Skin epidermis (tissue), 12 donors: ENCODE data around the gene TRAK1.
"Not testable (repeated sequence)": the region's sequence is repeated elsewhere in the genome, so short reads cannot be mapped to it uniquely, and the experiment has no call there.

Experiments
- H3K27ac ChIP-seq, 21 experiments: fragments of 200-600 bp; sonication (generic) in 11 of 21; one replicate each; pipeline ENCODE4 v1.5.0; 2020; ENCODE audit warnings: mild to moderate bottlenecking in 3 of 21, inconsistent platforms in 2 of 21, moderate library complexity in 2 of 21
- H3K4me3 ChIP-seq, 7 experiments: fragments of 200-600 bp; sonication (generic) in 2 of 7; one replicate each; pipeline ENCODE4 v1.5.0; 2020; ENCODE audit warnings: inconsistent platforms in 2 of 7, mild to moderate bottlenecking in 2 of 7, moderate library complexity in 1 of 7

Gene TRAK1

DNA sequence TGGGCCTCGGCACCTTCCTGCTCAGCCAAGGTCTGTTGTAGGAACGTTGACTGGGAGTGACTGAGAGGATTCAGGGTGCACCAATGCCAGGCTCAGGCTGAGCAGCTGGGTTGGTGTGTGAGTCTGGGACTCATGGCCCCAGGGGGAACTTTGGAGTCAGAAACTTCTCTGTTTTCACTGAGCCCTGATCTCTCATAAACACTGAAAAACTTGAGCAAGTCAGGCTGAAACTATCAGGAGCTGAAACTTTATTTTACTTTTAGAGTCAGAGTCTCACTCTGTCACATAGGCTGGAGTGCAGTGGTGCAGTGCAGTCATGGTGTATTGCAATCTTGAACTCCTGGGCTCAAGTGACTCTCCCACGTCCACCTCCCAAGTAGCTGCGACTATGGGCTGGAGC lies 3.0 kb downstream of the TRAK1 start:
- Histone ChIP-seq H3K4me3 (no peak overlapping the region), H3K27ac (peak overlapping the region in 9 of 21 experiments; percentile 3 to 54 (median 31))

DNA sequence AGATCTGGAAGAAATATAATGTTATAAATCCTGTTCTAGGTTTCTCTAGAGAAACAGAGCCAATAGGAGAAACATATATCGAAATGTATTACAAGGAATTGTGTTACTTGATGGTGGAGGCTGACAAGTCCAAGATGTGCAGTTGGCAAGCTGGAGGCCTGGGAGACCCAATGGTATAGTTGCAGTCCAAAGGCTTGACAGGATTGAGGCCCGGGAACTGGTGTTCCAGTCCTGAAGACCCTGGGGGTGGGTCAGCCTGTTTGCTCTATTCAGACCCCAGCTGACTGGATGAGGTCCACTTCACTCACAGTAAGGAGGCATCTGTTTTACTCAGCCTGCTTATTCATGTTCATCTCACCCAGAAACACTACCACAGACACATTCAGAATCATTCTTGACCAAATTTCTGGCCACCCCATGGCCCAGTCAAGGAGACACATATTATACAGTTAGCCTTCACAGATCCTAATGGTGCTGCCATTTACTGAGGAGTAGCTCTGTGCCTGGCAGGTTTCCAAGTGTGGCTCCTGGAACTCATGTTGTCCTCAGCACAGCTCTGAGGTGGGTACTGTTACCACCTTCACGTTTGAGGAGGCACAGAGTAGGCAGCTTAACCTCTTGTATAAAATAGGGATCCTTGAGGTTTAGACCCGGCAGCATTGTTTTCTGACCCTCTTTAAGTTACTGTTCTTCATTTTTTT lies 3.7 kb downstream of the TRAK1 start:
- H3K27ac ChIP-seq = no peak overlapping the region
- H3K4me3 ChIP-seq = no peak overlapping the region

DNA sequence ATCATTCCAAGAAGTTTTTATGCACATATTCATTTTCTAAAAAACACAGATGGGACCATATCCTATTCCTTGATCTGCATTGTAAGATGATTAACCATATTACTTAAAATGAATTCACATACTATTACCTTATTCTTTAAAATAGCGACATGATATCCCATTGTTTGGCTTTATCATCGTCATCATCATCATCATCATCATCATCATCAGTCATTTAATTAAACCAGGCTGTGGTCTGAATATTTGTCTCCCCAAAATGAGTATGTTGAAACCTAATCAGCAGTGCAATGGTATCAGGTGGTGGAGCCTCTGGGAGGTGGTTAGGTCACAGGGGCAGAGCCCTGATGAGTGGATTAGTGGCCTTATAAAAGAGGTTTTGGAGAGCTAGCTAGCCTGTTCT lies 4.4 kb downstream of the TRAK1 start:
- no peak overlapping the region for H3K27ac ChIP-seq
- no peak overlapping the region for H3K4me3 ChIP-seq

DNA sequence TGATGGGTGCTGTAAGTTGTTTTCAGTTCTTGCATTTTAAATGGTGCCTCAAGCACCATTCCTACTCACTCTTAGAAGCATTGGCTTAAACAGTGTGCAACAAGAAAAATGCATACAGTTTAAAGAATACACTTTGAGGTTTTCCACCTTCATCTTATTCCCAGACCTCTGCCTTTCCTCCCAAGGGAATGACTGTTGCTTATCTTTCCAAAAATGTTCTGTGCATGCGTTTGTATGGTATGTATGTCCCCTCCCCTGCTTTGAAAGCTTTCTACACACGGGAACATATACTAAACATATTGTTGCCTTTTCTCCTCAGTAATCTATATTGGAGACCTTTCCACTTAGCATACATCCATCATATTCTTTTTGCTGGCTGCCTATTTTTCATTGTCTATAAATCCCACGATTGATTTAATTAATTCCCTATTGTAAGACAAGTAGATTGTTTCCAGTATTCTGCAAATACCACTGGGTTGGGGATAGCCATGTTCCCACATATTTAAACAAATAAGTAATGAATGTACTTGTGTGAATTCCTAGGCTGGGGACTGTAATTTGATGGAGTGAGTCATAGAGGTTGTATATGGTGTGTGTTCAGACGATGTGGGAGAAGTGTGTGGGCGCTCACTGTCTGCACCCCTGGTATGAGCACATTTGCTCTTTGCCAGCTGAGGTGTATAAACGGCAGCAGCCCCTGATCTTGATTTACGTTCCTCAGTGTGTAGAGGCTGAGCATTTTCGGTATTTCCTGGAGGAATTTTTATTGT lies 5.8 kb downstream of the TRAK1 start:
- Histone ChIP-seq H3K27ac (no peak overlapping the region), H3K4me3 (no peak overlapping the region)

DNA sequence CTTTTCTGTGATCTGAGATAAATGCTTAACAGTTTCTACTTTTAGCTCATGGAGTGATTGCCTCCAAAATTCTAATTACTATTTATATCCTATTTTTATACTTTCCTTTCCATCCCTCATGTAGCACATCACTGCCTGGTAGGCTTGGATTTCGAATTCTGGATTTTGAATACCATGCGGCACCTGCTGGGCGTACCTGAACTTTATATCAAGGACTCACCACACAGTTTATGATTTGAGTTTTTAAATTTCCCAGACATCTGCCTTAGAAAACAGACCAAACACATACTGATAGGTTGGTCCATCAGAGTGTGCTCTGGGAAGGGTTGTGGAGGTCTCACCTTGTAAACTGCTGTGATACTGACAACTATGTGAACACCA lies 6.4 kb downstream of the TRAK1 start:
- H3K4me3 ChIP-seq = no peak overlapping the region
- no peak overlapping the region for H3K27ac ChIP-seq

DNA sequence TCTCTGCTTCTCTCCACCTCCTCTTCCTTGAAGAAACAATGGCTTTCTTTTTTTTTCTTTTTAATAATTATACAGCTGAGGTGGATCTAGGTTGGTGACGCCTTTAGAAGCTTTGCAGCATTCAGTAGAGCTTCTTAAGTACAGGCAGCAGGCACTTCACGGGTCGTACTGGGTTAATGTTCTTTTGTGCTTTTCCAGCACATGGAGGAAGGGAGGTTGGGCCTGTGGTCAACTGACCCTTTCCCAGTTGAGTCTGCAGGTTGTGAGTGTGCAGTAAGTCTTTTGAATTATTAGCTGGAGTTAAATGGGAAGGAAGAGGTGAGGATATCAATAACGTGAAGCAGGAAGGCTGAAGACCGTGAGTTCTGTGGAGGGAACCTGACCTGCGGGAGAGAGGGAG lies 7.0 kb downstream of the TRAK1 start:
- Histone ChIP-seq H3K27ac (peak overlapping the region in 4 of 21 experiments; percentile 4 to 49 (median 18)), H3K4me3 (no peak overlapping the region)

DNA sequence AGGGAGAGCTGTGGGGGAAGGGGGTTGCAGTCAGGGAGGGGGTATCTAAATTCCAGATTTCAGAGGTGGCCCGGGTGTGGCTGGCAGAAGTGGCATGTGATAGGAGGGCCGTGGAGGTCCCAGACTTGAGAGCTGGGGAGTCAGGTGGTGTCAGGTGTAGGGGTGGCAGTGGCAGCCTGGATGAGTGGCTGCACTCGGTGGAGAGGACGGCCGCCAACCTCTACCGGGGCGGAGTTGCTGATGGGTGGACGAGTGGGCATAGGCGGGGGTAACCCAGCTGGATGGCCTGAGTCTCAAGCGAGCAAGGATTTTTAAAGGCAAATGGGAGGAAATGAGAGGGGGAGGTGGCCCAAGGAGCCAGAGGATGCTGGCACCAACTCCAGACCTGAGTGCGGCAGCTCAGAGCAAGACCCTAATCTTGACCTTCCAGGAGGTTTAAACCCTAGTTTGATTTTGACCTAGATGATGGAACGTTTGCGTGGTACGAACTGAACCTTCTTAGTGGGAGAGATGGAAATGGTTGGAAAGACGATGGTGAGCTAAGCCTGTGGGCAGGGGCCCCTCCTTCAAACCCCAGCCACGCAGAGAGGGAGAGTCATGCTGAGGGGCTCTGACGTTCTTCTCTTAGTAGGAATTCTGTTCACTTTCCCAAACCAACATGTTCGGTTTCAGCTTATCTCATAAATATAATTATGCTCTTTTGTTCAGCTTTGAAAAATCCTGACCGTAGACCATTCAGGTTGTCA lies 8.0 kb downstream of the TRAK1 start:
- Histone ChIP-seq H3K4me3 (no peak overlapping the region), H3K27ac (peak overlapping the region in 8 of 21 experiments; percentile 2 to 66 (median 21))

DNA sequence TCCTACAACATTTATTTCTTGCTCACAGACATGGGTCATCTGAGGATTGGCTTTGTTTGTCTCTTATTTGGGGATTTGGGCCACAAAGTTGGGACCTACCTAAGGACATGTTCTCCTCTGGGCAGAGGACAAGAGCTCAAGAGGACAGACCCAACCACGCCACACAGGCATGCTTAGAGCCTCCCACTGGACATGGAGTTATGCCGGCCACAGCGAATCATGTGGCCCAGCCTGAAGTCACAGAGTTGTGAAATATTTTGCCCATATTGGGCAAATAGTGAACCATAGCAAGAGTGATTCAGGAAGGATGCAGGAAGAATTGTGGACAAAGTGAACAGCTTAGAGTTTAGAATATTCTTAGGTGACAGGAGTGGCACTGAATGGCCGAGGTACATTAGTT lies 9.9 kb downstream of the TRAK1 start:
- Histone ChIP-seq H3K27ac (peak overlapping the region in 12 of 21 experiments; percentile 4 to 67 (median 34)), H3K4me3 (no peak overlapping the region)

DNA sequence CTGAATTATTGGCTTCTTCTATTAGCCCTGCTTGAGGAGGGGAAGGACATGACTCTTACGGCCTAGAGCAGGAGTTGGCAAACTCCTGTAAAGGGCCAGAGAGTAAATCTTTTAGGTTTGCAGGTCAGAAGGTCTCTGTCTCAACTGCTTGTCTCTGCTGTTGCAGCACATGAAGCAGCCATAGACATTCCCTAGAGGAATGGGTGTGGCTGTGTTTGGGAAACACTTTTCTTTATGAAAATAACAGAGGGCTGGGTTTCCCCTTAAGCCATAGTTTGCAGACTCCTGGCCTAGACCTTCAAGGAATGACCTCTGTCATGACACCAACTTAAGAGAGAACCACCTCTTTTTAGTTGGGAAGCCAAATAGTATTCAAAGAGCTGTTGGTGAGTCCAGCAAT lies 10.3 kb downstream of the TRAK1 start:
- Histone ChIP-seq H3K27ac (peak overlapping the region in 10 of 21 experiments; percentile 4 to 67 (median 36)), H3K4me3 (no peak overlapping the region)

DNA sequence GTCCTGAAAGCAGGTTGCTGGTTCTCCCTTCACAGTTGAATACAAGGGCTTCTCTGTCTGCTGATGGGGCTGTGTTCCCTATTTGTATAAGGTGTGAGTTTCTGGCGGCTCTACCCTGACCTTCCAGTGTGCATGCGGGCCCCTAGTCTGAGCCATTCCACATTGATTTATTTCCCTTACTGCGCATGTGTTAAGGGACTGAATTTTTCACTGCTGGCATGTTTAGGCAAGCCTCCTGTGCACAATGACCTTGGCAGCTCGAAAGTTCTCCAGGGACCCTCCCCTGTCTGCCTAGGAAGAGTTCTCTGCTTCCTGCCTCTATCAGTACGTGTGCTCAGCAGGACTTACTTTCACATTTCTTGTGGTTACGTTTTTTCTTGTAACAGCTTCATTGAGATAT lies 11.4 kb downstream of the TRAK1 start:
- Histone ChIP-seq H3K4me3 (no peak overlapping the region), H3K27ac (peak overlapping the region in 7 of 21 experiments; percentile 3 to 54 (median 27))

DNA sequence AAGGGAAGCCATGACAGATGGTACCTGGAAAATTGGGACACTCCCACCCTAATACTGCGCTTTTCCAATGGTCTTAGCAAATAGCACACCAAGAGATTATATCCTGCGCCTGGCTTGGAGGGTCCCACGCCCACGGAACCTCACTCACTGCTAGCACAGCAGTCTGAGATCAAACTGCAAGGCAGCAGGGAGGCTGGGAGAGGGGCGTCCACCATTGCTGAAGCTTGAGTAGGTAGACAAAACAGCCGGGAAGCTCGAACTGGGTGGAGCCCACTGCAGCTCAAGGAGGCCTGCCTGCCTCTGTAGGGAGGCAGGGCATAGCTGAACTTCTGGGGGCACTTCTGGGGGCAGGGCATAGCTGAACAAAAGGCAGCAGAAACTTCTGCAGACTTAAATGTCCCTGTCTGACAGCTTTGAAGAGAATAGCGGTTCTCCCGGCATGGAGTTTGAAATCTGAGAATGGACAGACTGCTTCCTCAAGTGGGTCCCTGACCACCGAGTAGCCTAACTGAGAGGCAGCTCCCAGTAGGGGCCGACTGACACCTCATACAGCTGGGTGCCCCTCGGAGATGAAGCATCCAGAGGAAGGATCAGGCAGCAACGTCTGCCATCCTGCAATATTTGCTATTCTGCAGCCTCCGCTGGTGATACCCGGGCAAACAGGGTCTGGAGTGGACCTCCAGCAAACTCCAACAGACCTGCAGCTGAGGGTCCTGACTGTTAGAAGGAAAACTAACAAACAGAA lies 12.9 kb downstream of the TRAK1 start:
- H3K27ac ChIP-seq, H3K4me3 ChIP-seq: not testable (repeated sequence)

DNA sequence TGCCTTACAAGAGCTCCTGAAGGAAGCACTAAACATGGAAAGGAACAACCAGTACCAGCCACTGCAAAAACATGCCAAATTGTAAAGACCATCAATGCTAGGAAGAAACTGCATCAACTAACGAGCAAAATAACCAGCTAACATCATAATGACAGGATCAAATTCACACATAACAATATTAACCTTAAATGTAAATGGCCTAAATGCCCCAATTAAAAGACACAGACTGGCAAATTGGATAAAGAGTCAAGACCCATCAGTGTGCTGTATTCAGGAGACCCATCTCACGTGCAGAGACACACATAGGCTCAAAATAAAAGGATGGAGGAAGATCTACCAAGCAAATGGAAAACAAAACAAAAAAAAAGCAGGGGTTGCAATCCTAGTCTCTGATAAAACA lies 14.8 kb downstream of the TRAK1 start:
- H3K4me3 ChIP-seq, H3K27ac ChIP-seq: not testable (repeated sequence)

DNA sequence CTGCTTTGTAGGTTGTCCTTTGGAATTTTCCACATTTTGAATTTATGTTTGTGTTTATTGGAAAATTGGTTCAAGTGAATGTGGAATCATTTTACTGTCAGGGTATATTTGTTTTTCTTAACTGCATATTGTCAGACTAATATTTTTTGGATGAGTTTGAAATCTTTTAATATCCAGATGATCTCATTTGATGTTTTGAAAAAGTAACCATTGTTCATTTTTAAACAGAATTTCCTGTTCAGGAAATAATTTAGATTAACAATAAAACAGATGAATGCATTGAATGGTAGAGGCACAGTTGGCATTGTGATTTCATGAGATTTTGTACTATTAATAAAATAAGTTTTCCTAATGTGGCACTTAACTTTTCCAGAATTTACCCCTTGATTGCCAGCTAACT lies 15.5 kb downstream of the TRAK1 start:
- Histone ChIP-seq H3K27ac (no peak overlapping the region), H3K4me3 (no peak overlapping the region)

DNA sequence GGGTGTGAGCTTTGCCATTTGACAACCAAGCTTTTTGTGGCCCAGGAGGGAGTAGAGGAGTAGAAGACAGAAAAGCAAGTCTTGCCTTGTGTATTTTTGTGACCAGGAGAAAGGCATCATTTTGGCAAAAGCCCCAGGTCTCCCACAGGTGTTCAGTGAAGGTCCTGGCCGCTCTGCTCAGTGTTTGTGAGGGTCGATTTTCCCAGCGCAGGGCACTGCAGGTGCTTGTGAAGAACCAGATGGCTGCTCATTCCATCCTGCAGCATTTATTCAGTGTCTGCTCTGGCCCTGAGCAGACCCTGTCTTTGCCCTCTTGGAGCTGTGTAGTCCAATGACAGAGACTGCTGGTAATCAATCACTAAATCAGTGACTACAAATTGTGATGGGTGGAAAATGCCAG lies 19.5 kb downstream of the TRAK1 start:
- Histone ChIP-seq H3K4me3 (no peak overlapping the region), H3K27ac (no peak overlapping the region)

DNA sequence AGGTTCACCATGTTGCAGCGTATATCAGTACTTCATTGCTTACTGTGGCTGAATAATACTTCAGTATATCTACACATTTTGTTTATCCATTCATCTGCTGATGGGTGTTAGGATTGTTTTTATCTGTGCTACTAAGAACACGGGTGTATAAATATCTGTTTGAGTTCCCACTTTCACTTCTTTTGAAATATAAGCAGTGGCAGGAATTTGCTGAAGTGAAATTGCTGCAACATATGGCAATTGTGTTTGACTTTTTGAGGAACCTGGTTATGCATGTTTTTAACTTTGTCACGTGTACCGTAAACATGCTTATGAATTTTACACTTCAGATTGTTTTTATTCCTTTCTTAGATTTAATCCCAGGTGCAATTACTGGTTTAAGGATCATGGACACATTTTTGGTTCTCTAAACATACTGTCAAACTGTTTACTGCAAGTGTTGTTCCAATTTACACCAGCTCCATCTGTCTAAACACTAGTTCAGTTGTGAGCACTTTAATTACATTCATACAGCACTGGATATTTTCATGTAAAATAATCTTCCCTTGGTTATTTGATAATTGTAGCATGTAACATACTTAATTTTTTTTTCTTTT lies 23.1 kb downstream of the TRAK1 start:
- no peak overlapping the region for H3K27ac ChIP-seq
- no peak overlapping the region for H3K4me3 ChIP-seq

DNA sequence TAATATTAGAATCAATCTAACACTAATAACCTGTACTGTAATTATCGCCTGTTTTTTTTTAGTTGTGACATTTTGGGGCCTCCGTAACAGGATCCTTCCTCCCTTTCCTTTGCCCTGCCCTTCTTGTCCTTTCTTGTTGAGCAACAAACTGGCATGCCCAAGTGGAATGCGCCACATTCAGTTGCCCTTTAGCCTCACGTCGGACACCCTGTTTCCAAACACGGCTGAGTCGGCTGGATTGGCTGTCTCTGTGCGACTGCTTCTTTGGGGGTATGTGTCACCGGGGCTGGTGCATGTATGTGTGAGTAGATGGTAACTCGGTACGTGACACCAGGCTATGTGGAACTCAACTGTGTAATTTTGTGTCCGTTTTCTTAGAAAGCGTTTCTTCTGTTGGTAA lies 24.1 kb downstream of the TRAK1 start:
- Histone ChIP-seq H3K27ac (peak overlapping the region in 1 of 21 experiments; percentile 22), H3K4me3 (no peak overlapping the region)

DNA sequence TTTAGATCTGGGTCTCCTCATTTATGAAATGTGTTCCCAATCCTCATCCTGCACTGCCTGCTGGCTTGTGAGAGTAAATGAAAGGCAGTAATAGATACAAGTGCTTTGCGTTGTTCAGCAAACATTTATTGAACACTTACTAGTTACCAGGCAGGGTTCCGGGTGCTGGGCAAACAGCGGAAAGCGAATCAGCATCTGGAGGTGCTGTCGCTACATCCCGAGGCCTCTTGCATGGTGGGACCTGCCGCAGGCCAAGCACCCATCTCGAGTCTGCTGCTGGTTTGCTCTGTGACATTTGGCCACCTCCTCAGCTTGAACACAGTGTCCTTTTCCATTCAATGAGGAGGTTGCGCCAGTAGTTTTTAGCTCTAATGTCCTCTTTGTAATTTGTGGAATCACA lies 24.8 kb downstream of the TRAK1 start:
- H3K27ac ChIP-seq = peak overlapping the region in 1 of 21 experiments; percentile 22
- no peak overlapping the region for H3K4me3 ChIP-seq

DNA sequence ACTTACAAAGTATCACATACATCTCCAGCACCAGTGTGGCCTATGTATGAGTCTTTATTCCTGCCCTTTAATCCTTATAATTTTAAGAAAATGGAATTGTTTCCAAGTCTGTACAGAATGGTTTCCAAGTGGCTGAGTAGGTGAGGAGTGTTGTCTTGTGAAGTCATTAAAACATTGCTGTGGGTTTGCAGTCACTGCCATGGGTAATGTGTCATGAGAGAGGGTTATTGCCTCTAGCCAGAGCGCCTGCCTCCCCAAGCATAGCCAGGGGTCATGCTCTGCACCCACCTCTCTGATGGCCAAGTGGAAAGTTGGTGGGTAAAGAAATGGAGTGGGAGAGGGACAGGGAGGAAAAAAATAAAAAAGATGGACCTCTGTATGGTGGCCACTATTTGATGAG lies 25.3 kb downstream of the TRAK1 start:
- H3K27ac ChIP-seq = no peak overlapping the region

DNA sequence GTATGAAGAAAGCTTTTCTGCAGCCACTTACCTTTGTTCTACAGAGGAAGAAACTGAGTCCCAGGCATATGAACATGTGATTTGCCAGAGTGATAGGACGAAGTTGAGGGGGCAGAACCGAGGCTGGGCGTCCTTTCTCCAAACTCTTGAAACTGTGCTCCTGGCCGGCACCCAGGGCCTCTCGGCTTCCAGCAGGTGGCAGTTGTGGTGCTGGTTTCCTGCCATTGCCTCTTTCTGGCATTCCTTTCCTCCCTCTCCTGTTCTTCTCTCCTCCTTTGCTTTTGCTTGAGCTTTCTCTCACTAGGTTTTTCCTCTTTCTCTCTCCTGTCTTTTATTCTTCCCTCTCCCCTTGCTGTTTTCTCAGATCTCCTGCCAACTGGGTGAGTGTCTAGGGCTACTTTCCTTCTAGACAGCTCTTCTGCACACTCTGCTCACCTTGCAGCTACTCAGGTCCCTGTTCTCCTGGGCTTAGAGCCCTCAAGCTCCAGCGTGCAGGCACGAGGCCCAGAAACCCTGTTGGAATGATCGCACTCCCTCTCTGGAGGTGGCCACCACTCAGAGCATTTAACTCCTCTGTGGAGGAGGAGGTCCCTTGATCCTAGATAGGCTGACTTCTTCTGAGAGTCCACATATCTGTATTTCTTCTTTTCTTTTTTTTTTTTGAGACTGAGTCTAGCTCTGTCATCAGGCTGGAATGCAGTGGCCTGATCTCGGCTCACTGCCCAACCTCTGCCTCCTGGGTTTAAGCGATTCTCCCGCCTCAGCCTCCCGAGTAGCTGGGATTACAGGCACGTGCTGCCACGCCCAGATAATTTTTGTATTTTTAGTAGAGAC lies 26.2 kb downstream of the TRAK1 start:
- H3K27ac ChIP-seq = peak overlapping the region in 3 of 21 experiments; percentile 2 to 30 (median 26)
- no peak overlapping the region for H3K4me3 ChIP-seq

More for the DNA sequence above, 25.3 kb downstream of the TRAK1 start:
- H3K4me3 ChIP-seq = no peak overlapping the region
